ENCODE data around the gene SEC22C.

- TF ChIP-seq CTCF (IDR thresholded peaks at IDR 0.05) (no peak), POLR2A (IDR thresholded peaks at IDR 0.05) (no peak)
These were observed 41.7 kb downstream of the SEC22C start for GRCh38 chr3:42539871-42540714.
